22Rv1 (cell line): ENCODE measurements around the gene LRRC49.

Experiments used
- H3K27ac ChIP-seq: fragments of 450-650 bp; 2 replicates; pipeline ENCODE4 v1.5.1; 2017
- ZFX ChIP-seq: fragments of 450-650 bp; IDR thresholded peaks from 2 replicates; pipeline ENCODE4 v1.6.1; 2017; ENCODE audit warnings: antibody characterized with exemption, borderline replicate concordance
- TF ChIP-seq, protein P1 (sequence below): fragments of 450-650 bp; IDR thresholded peaks from 2 replicates; pipeline ENCODE4 v1.5.1; 2017; ENCODE audit warnings: mild to moderate bottlenecking

Gene LRRC49, protein sequence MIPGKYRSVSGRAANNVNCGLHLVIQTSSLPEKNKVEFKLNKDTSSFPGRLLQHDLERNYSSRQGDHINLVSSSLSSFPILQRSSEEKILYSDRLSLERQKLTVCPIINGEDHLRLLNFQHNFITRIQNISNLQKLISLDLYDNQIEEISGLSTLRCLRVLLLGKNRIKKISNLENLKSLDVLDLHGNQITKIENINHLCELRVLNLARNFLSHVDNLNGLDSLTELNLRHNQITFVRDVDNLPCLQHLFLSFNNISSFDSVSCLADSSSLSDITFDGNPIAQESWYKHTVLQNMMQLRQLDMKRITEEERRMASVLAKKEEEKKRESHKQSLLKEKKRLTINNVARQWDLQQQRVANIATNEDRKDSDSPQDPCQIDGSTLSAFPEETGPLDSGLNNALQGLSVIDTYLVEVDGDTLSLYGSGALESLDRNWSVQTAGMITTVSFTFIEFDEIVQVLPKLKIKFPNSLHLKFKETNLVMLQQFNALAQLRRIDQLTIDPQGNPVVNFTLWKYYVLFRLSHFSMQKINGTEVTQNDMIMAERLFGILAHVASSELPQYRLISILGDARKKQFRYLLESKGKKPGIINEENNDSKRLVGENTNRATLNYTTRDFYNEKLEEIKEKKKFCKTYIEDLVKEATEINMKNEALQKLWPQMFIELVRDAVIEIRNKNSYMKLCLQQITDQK

DNA sequence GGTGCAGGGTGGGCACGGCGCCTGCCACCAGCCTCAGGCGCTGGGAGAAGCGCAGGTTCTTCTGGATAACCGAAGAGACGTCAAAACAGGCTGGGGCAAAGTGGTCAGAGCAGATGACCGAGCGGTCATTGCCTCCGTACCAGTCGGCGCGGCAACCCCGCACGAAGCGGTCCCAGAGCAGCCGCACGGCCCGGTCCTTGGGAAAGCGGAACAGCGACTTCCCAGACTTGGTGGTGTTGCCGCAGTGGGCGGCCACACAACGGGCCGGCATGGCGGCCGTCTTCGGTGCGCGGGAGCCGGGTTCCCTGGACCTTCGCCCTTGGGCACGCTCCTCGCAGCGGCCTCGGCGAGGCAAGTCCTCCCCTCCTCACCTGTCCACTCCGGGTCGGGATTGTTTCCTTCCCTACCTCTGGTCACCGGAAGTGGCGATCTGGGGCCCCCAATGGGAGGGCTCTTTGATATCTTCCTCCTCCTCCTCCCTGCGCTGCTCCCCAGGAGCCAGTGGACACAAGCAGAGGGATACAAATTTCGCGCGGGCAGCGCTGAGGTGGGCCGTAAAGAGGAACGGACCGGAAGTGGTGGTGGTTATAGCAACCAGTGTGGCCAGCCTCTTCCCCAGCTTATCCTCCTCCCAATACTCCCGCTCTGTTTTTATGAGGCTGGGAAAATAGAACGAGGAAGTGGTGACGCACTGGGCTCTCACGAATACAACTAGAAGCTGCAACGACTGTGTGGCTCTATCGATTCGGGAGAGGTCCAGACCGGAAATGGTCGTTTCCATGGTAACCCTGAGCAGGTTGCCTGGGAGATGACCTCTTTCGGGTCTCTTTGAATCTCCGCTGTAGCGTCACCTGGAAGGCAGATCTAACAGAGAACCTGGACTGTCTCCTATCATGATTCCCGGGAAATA lies at the start of gene LRRC49, which contains the start of gene THAP10:
LRRC49 (plus strand) TSS at position 825 of the 910 bp plus-strand sequence; CDS start at position 894, 69 bp downstream.
THAP10 (minus strand) TSS at position 432 of the 910 bp plus-strand sequence; CDS start at position 271, 161 bp downstream.
- peak within 1 kb of the TSS; percentile 84 for H3K27ac ChIP-seq

DNA sequence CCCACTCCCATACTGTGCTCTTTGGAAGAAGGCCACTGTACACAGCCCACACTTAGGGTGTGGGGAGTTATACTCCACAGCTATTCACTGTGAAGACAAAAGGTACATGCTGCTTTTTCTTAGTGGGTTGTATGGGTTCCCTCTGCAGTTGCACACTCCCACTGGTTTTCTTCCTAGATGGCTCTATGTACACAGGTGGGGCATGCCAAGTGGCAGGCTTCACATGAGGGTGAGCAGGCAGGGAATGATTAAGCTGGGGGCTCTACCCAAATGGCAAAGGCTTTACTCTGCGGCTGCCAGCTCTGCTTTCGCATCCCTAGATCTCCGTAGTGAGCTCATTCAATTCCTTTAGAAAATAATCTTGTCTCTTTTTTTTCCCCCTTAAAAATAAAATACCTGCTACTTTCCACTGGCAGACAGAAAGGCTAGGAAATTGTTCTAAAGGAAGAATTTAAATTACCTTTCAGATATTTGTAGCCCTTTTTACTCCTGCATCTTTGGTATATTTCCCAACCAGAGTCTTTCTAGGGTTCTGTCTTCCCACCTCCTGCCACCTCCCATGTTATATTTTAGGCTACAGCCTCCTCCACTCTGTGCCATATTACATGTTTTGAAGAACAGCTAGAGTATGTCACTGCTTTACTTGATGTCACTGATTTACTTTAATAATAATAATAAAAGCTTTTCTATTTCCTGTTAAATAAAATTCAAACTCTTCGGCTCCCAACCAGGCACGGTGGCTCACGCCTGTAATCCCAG lies 46.8 kb upstream of the LRRC49 start:
- TF ChIP-seq, protein P1, sequence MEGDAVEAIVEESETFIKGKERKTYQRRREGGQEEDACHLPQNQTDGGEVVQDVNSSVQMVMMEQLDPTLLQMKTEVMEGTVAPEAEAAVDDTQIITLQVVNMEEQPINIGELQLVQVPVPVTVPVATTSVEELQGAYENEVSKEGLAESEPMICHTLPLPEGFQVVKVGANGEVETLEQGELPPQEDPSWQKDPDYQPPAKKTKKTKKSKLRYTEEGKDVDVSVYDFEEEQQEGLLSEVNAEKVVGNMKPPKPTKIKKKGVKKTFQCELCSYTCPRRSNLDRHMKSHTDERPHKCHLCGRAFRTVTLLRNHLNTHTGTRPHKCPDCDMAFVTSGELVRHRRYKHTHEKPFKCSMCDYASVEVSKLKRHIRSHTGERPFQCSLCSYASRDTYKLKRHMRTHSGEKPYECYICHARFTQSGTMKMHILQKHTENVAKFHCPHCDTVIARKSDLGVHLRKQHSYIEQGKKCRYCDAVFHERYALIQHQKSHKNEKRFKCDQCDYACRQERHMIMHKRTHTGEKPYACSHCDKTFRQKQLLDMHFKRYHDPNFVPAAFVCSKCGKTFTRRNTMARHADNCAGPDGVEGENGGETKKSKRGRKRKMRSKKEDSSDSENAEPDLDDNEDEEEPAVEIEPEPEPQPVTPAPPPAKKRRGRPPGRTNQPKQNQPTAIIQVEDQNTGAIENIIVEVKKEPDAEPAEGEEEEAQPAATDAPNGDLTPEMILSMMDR = no peak
- no peak for TF ChIP-seq ZFX
- no peak overlapping the region for H3K27ac ChIP-seq

More for the DNA sequence above, at the start of gene LRRC49, which contains the start of gene THAP10:
- TF ChIP-seq, protein P1 = no peak
- TF ChIP-seq ZFX = no peak

DNA sequence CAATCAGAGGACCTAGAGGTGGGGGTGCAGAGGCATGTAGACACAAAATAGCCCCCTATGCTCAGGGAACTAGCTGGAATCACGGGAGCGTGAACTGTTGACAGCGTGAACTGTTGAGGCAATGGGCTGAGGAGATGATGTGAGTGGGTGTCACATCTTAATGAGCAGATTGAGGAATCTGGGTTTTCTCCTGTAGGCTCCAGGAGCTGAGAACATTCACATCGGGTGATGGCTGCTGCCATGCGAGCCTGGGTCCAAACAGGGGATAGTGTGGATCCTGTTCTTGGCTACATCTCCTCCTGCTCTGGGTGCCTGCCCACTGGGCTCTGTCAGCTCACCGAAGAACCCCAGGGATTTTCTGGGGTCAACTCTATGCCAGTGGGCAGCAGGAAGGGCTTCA lies 40.7 kb upstream of the LRRC49 start:
- no peak overlapping the region for H3K27ac ChIP-seq
- TF ChIP-seq, protein P1 = no peak
- TF ChIP-seq ZFX = no peak

DNA sequence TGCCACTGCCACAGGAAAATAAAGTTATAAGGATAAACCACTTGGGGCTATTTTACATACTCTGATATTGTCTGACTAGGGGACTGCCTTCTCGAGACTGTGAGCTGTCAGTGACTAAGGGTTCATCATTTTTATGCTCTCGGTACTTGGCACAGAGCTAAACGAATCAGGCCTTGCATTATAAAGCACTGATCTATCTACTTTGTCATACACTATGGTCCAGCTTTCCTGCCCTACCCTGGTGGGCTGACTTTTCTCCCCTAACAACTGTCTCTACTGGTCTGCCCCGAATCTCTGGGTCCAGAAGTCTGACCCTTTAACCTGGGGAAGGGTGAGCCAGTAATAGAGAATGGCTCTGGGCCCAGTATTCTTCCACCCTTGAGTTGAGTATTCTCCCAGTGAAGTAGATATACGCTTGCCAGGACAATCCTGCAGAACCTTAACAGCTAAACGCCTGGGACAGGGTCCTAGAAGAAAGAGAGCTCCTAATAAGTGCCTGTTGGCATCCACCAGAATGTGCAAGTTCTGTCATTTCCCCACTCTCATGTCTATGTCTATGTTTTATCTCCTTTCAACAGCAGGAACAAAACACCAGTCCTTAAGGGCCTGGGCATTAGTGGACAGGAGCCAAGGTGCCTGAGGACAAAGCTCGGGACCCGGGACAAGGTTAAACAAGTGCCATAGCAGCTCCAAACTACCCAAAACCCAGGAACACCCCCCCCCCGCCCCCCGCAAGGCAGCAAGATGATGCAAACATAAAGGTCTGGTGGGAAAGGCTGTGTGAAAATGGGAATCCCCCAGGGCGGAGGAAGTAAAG lies 39.9 kb upstream of the LRRC49 start:
- H3K27ac ChIP-seq = no peak overlapping the region
- TF ChIP-seq ZFX = no peak
- TF ChIP-seq, protein P1 = no peak

DNA sequence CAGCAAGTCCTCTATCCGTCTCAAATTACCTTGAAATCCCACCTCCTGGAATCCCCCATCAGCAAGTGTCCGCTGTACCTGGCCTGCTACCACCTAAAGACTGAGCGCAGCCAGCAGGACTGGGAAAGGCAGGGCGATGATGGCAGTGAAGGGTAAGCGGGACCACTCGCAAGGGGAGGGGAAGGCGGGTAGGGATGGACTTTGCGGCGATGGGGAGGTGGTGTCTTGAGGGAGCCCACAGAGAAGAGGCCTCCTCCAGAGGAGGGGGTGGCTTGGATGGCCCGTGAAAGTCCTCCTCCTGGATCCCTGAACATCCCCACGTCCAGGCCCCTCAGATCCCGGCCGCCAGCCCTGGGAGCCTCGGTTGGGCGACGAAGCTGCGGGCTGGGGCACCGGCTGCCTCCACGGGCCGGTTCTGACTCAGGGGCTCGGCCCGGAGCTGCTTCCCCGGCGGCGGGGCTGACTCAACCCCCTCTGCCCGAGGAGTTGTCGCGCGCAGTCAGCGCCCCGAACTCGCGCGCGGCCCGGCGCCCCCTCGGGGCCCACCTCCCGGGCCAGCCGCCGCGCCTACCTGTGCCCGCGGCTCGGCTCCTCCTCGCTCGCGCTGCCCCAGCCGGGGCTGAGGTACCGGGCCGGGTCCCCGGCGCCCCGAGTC lies 39.2 kb upstream of the LRRC49 start:
- no peak for TF ChIP-seq ZFX
- TF ChIP-seq, protein P1 = no peak
- H3K27ac ChIP-seq = no peak overlapping the region
